Keratinocyte (primary cell): ENCODE data around the gene POLDIP2. TPM values are rescaled to one million over a fixed set of nuclear protein-coding genes. Genes with fewer than 3 reads are reported as not detected.
A peak's percentile ranks its signal among the peaks of the same experiment; 100 is the strongest.

Experiments used
- DNase-seq: peaks from one replicate; pipeline ENCODE4 v3.0.0-alpha.2; 2011; ENCODE audit warnings: low read depth, missing footprints, low spot score
- FAIRE-seq: peaks from 2 replicates; lab custom pipeline; 2011; peaks lifted over from hg19 to GRCh38; lab: Jason Lieb, UNC
- H2AFZ ChIP-seq: 2 replicates; pipeline ENCODE4 v1.6.0; 2012; ENCODE audit warnings: low read length, control low read depth, inconsistent platforms; ENCODE audit not compliant: control insufficient read depth
- H3K27ac ChIP-seq: 2 replicates; pipeline ENCODE4 v1.5.1; 2011; ENCODE audit warnings: low read length; ENCODE audit not compliant: control insufficient read depth, insufficient read depth
- H3K27me3 ChIP-seq: 3 replicates; pipeline ENCODE4 v1.6.0; 2011; ENCODE audit warnings: low read length; ENCODE audit not compliant: control insufficient read depth, insufficient read depth; ENCODE audit errors: extremely low read depth
- H3K36me3 ChIP-seq, 2 experiments: 2 replicates in 1 of 2; 3 replicates in 1 of 2; pipeline ENCODE4 v1.5.1; 2011; ENCODE audit warnings: low read length in 2 of 2, mild to moderate bottlenecking in 1 of 2; ENCODE audit not compliant: control insufficient read depth in 2 of 2, insufficient read depth in 2 of 2; ENCODE audit errors: extremely low read depth in 1 of 2
- H3K4me1 ChIP-seq: 3 replicates; pipeline ENCODE4 v1.5.1; 2011; ENCODE audit warnings: low read length; ENCODE audit not compliant: control insufficient read depth, insufficient read depth; ENCODE audit errors: extremely low read depth
- H3K4me2 ChIP-seq: 3 replicates; pipeline ENCODE4 v1.6.0; 2011; ENCODE audit warnings: low read depth, low read length; ENCODE audit not compliant: control insufficient read depth, insufficient read depth; ENCODE audit errors: extremely low read depth
- H3K4me3 ChIP-seq, 3 experiments: fragments of 200-600 bp in 1 of 3; sonication (generic) in 1 of 3; 2 replicates in 2 of 3; 3 replicates in 1 of 3; pipeline ENCODE4 v1.5.1; 2011 to 2016; ENCODE audit warnings: low read length in 3 of 3, mild to moderate bottlenecking in 3 of 3, control low read depth in 2 of 3, inconsistent platforms in 1 of 3, low read depth in 1 of 3, mixed read lengths in 1 of 3, mixed run types in 1 of 3, moderate library complexity in 1 of 3; ENCODE audit not compliant: control insufficient read depth in 2 of 3, insufficient read depth in 2 of 3; ENCODE audit errors: extremely low read depth in 1 of 3
- H3K79me2 ChIP-seq: 2 replicates; pipeline ENCODE4 v1.6.0; 2012; ENCODE audit warnings: low read length; ENCODE audit not compliant: control insufficient read depth, insufficient read depth
- H3K9ac ChIP-seq: 3 replicates; pipeline ENCODE4 v1.6.0; 2011; ENCODE audit warnings: low read length; ENCODE audit not compliant: control insufficient read depth, insufficient read depth; ENCODE audit errors: extremely low read depth
- H3K9me1 ChIP-seq: 3 replicates; pipeline ENCODE4 v1.6.0; 2011; ENCODE audit warnings: low read length; ENCODE audit not compliant: control insufficient read depth, insufficient read depth; ENCODE audit errors: extremely low read depth
- H3K9me3 ChIP-seq: 2 replicates; pipeline ENCODE4 v1.5.1; 2012; ENCODE audit warnings: low read depth, low read length; ENCODE audit not compliant: control insufficient read depth
- H4K20me1 ChIP-seq: 3 replicates; pipeline ENCODE4 v1.6.0; 2011; ENCODE audit warnings: low read length; ENCODE audit not compliant: control insufficient read depth, insufficient read depth; ENCODE audit errors: extremely low read depth
- CTCF ChIP-seq, 3 experiments: IDR thresholded peaks in 1 of 3; conservative IDR thresholded peaks in 1 of 3; optimal IDR thresholded peaks in 1 of 3; 2 replicates in 2 of 3; 3 replicates in 1 of 3; pipeline versions ENCODE3 to v1.5.1; 2011; ENCODE audit warnings: low read length in 3 of 3, mild to moderate bottlenecking in 3 of 3, moderate library complexity in 2 of 3, control low read depth in 1 of 3, inconsistent platforms in 1 of 3; ENCODE audit not compliant: insufficient read depth in 2 of 3; ENCODE audit errors: extremely low read depth in 1 of 3
- EZH2 ChIP-seq: IDR thresholded peaks from one replicate; pipeline ENCODE4 v1.6.1; 2012; ENCODE audit warnings: inconsistent platforms, mild to moderate bottlenecking, low read length, moderate library complexity
- dilution Hi-C: fragments of 300-500 bp; cut with MboI; formaldehyde crosslinking; loops from one replicate; pipeline ENCODE4 v1.7.0; 2020; ENCODE audit warnings: low sequenced_read_pairs; ENCODE audit not compliant: extremely low pct_ligation_motif_present
- polyA plus RNA-seq, 5 experiments: library from polyadenylated mRNA; depleted of rRNA in 3 of 5; stranded (reverse) in 3 of 5; stranded (forward) in 1 of 5; unstranded in 1 of 5; fragments of >200 nt; gene quantifications; 1 replicate in 1 of 5; 2 replicates in 3 of 5; 3 replicates in 1 of 5; pipeline versions ENCODE4 v1.2.1 to v1.2.3, GENCODE V29; 2011 to 2012; ENCODE audit warnings: missing spikeins in 2 of 5, low read depth in 1 of 5, low replicate concordance in 1 of 5

The POLDIP2 gene
- polyA plus RNA-seq, 1 donor (not counting 4 experiments of a cell fraction or from before 2014, with no cell fraction given), result 90.2 TPM

- H3K79me2 ChIP-seq, result peaks cover 45% of the 10 kb centered on the region
These were observed 37.8 kb downstream of the POLDIP2 start for GRCh38 chr17:28319598-28319935.

GRCh38 chr17:28318759-28319597 is 38.3 kb downstream of the POLDIP2 start, which contains the start of gene TMEM97:
TSS of gene TMEM97 (plus strand) at chr17:28319200. CDS start at chr17:28319240, 40 bp downstream.
- DNase-seq (peak; percentile 76), FAIRE-seq (peak; percentile 63)
- dilution Hi-C loops, result no loop called here
- H3K27ac ChIP-seq, result peak within 1 kb of the TSS; percentile 68
- H4K20me1 ChIP-seq, result no peaks in the 10 kb centered on the region
- H3K4me1 ChIP-seq, result peaks cover 22% of the 10 kb centered on the region
- no peaks in the 10 kb centered on the region for H3K9me1 ChIP-seq
- H3K4me2 ChIP-seq, result peak within 1 kb of the TSS; percentile 97
- peak within 1 kb of the TSS; percentile 97 for H2AFZ ChIP-seq
- TF ChIP-seq EZH2 (no peak), CTCF (optimal IDR thresholded peaks at IDR 0.05 in 1 of 3, IDR thresholded peaks at IDR 0.05 in 1 of 3, conservative IDR thresholded peaks at IDR 0.05 in 1 of 3; ENCODE audit: extremely low read depth in 1 of 3, insufficient read depth in 2 of 3, low read length in 3 of 3) (peak in 1 of 3 experiments; percentile 5)
- H3K9me3 ChIP-seq, result no peaks in the 10 kb centered on the region
- no peaks in the 10 kb centered on the region for H3K27me3 ChIP-seq
- peak within 1 kb of the TSS; percentile 61 to 95 (median 92) for H3K4me3 ChIP-seq
- peak within 1 kb of the TSS; percentile 82 for H3K9ac ChIP-seq
- H3K36me3 ChIP-seq, result no peaks in the 10 kb centered on the region
- H3K79me2 ChIP-seq, result peaks cover 41% of the 10 kb centered on the region

More at GRCh38 chr17:28319598-28319935, 37.8 kb downstream of the POLDIP2 start:
- Histone ChIP-seq H3K36me3 (no peaks in the 10 kb centered on the region), H2AFZ (peak overlapping the region; percentile 97), H3K4me1 (peaks cover 22% of the 10 kb centered on the region), H3K9ac (peak overlapping the region; percentile 82), H3K27ac (peak overlapping the region; percentile 68), H4K20me1 (no peaks in the 10 kb centered on the region), H3K9me3 (no peaks in the 10 kb centered on the region), H3K4me2 (peak overlapping the region; percentile 97), H3K9me1 (no peaks in the 10 kb centered on the region), H3K4me3 (peak overlapping the region; percentile 61 to 95 (median 92)), H3K27me3 (no peaks in the 10 kb centered on the region)
- TF ChIP-seq CTCF (optimal IDR thresholded peaks at IDR 0.05 in 1 of 3, IDR thresholded peaks at IDR 0.05 in 1 of 3, conservative IDR thresholded peaks at IDR 0.05 in 1 of 3; ENCODE audit: extremely low read depth in 1 of 3, insufficient read depth in 2 of 3, low read length in 3 of 3), result peak in 1 of 3 experiments; percentile 2
- no peak for TF ChIP-seq EZH2
- dilution Hi-C loops, result no loop called here
- DNase-seq (no peak), FAIRE-seq (no peak)
